HepG2 (cell line): ENCODE measurements around the gene C1orf115. TPM values are rescaled to one million over a fixed set of nuclear protein-coding genes. Genes with fewer than 3 reads are reported as not detected.

Experiments
- ADNP ChIP-seq: sonication (generic); formaldehyde crosslinking; IDR thresholded peaks from 2 replicates; pipeline ENCODE4 v1.4.0; 2020; ENCODE audit warnings: missing genetic modification reagents
- ARID4A ChIP-seq: sonication (generic); formaldehyde crosslinking; IDR thresholded peaks from 2 replicates; pipeline ENCODE4 v1.5.0; 2020; ENCODE audit warnings: mild to moderate bottlenecking, missing genetic modification reagents, borderline replicate concordance
- ATF7 ChIP-seq, 2 experiments: fragments of 450-650 bp in 1 of 2; sonication (generic) in 1 of 2; formaldehyde crosslinking in 1 of 2; IDR thresholded peaks; 2 replicates each; pipeline versions ENCODE4 v1.4.0 to v1.6.1; 2016 to 2020; ENCODE audit warnings: antibody characterized with exemption in 1 of 2, mild to moderate bottlenecking in 1 of 2, missing genetic modification reagents in 1 of 2
- ATRX ChIP-seq: sonication (generic); formaldehyde crosslinking; IDR thresholded peaks from 2 replicates; pipeline ENCODE4 v1.4.0; 2020; ENCODE audit warnings: missing genetic modification reagents, borderline replicate concordance
- CBX5 ChIP-seq: sonication (generic); formaldehyde crosslinking; IDR thresholded peaks from 2 replicates; pipeline ENCODE4 v1.4.0; 2020; ENCODE audit warnings: missing genetic modification reagents, borderline replicate concordance
- HNF4A ChIP-seq: sonication (generic); formaldehyde crosslinking; IDR thresholded peaks from 2 replicates; pipeline ENCODE4 v1.4.0; 2020; ENCODE audit warnings: missing genetic modification reagents
- HNRNPK ChIP-seq: fragments of 200-400 bp; formaldehyde crosslinking; IDR thresholded peaks from 2 replicates; pipeline ENCODE4 v1.6.1; 2018; ENCODE audit warnings: low read length, low read depth, moderate library complexity, mild to moderate bottlenecking; ENCODE audit not compliant: poor library complexity, severe bottlenecking
- PREB ChIP-seq: sonication (generic); formaldehyde crosslinking; IDR thresholded peaks from 2 replicates; pipeline ENCODE4 v1.4.0; 2020; ENCODE audit warnings: missing genetic modification reagents
- SCMH1 ChIP-seq: sonication (generic); formaldehyde crosslinking; IDR thresholded peaks from 2 replicates; pipeline ENCODE4 v1.9.0; 2021; ENCODE audit warnings: missing genetic modification reagents, mild to moderate bottlenecking, borderline replicate concordance
- ZNF770 ChIP-seq: sonication (generic); formaldehyde crosslinking; IDR thresholded peaks from 2 replicates; pipeline ENCODE4 v1.5.0; 2020; ENCODE audit warnings: mild to moderate bottlenecking, missing genetic modification reagents
- polyA plus RNA-seq, 8 experiments: library from polyadenylated mRNA; depleted of rRNA in 3 of 8; stranded (reverse) in 7 of 8; unstranded in 1 of 8; fragments of >200 nt; fragmentation: Illumina TruSeq in 4 of 8; extraction: Trizol in 4 of 8; gene quantifications; 2 replicates each; pipeline versions ENCODE4 v1.2.1 to v1.2.3, GENCODE V29; 2011 to 2016; ENCODE audit warnings: low read depth in 4 of 8, missing spikeins in 1 of 8, mixed read lengths in 1 of 8; ENCODE audit not compliant: insufficient read depth in 1 of 8
- total RNA-seq, 5 experiments: library from RNA; depleted of rRNA; stranded (reverse); fragments of >200 nt; fragmentation: Illumina TruSeq; extraction: Trizol; gene quantifications; 2 replicates each; pipeline ENCODE4 v1.2.3, GENCODE V29; 2016; ENCODE audit warnings: low read depth in 1 of 5
- TF ChIP-seq, protein P1 (sequence below): sonication (generic); formaldehyde crosslinking; IDR thresholded peaks from 2 replicates; pipeline ENCODE4 v1.4.0; 2020; ENCODE audit warnings: missing genetic modification reagents
- TF ChIP-seq, protein P2 (sequence below): sonication (generic); formaldehyde crosslinking; IDR thresholded peaks from 2 replicates; pipeline ENCODE4 v1.8.1; 2023; ENCODE audit warnings: mild to moderate bottlenecking, inconsistent platforms, moderate library complexity, missing genetic modification reagents, borderline replicate concordance
- TF ChIP-seq, protein P3 (sequence below): sonication (generic); formaldehyde crosslinking; IDR thresholded peaks from 2 replicates; pipeline ENCODE4 v1.8.1; 2023; ENCODE audit warnings: missing genetic modification reagents, mild to moderate bottlenecking, borderline replicate concordance

C1orf115 gene
- total and polyA plus RNA-seq, 2 of the 13 experiments (the other 11 are each of a cell fraction or from before 2014, with no cell fraction given): 25.2 to 85.9 TPM

DNA sequence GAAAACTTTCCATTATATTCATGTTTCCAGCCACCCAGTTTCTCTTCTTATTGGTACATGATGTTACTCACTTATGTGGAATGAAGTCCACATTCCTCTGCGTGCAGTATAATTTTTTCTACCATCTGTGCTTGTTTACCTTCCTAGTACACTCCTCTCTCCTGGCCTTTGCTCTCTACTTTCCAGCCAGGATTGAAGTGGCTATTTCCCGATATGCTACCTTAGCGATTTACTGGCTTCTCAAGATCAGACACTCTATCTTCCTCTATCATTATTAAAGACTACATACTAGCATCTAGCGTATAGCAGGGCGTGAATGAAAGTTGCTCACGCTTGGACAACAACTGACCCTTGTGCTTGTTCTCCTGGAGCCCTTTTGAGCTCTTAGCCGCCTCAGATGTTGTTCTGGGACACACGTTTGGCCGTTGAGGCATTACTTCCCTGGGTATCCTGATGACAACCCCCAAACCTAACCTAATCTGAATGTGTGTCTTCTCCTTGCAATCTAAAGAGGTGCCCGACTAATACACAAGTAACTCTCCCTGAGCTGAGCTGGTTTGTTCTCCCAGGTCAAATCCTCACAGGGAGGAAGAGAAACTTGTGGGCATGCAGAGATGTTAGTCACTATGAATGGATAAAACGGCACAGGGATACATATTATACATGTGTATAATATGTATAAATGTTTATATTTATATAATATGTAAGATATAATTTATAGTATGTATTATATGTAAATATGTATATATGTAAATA is 44.6 kb downstream of the C1orf115 start (continued):
- TF ChIP-seq, protein P1, sequence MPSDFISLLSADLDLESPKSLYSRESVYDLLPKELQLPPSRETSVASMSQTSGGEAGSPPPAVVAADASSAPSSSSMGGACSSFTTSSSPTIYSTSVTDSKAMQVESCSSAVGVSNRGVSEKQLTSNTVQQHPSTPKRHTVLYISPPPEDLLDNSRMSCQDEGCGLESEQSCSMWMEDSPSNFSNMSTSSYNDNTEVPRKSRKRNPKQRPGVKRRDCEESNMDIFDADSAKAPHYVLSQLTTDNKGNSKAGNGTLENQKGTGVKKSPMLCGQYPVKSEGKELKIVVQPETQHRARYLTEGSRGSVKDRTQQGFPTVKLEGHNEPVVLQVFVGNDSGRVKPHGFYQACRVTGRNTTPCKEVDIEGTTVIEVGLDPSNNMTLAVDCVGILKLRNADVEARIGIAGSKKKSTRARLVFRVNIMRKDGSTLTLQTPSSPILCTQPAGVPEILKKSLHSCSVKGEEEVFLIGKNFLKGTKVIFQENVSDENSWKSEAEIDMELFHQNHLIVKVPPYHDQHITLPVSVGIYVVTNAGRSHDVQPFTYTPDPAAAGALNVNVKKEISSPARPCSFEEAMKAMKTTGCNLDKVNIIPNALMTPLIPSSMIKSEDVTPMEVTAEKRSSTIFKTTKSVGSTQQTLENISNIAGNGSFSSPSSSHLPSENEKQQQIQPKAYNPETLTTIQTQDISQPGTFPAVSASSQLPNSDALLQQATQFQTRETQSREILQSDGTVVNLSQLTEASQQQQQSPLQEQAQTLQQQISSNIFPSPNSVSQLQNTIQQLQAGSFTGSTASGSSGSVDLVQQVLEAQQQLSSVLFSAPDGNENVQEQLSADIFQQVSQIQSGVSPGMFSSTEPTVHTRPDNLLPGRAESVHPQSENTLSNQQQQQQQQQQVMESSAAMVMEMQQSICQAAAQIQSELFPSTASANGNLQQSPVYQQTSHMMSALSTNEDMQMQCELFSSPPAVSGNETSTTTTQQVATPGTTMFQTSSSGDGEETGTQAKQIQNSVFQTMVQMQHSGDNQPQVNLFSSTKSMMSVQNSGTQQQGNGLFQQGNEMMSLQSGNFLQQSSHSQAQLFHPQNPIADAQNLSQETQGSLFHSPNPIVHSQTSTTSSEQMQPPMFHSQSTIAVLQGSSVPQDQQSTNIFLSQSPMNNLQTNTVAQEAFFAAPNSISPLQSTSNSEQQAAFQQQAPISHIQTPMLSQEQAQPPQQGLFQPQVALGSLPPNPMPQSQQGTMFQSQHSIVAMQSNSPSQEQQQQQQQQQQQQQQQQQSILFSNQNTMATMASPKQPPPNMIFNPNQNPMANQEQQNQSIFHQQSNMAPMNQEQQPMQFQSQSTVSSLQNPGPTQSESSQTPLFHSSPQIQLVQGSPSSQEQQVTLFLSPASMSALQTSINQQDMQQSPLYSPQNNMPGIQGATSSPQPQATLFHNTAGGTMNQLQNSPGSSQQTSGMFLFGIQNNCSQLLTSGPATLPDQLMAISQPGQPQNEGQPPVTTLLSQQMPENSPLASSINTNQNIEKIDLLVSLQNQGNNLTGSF: no peak
- TF ChIP-seq CBX5 (CRISPR knock-in tag) (no peak), ATF7 (IDR thresholded peaks at IDR 0.05) (no peak), ATF7 (CRISPR knock-in tag; IDR thresholded peaks at IDR 0.05) (no peak), ZNF770 (CRISPR knock-in tag) (no peak), HNRNPK (no peak), ATRX (CRISPR knock-in tag) (no peak), SCMH1 (CRISPR knock-in tag) (no peak), PREB (CRISPR knock-in tag) (no peak), HNF4A (CRISPR knock-in tag) (peak; percentile 83), ARID4A (peak; percentile 18; the same call in 1 of the 2 replicates), ADNP (no peak)
- TF ChIP-seq, protein P2, sequence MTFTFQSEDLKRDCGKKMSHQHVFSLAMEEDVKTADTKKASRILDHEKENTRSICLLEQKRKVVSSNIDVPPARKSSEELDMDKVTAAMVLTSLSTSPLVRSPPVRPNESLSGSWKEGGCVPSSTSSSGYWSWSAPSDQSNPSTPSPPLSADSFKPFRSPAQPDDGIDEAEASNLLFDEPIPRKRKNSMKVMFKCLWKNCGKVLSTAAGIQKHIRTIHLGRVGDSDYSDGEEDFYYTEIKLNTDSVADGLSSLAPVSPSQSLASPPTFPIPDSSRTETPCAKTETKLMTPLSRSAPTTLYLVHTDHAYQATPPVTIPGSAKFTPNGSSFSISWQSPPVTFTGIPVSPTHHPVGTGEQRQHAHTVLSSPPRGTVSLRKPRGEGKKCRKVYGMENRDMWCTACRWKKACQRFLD: no peak
- TF ChIP-seq, protein P3, sequence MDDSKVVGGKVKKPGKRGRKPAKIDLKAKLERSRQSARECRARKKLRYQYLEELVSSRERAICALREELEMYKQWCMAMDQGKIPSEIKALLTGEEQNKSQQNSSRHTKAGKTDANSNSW (CRISPR knock-in tag): no peak
